ENCODE measurements around the gene INTS7.
"Not testable (repeated sequence)": the region's sequence is repeated elsewhere in the genome, so short reads cannot be mapped to it uniquely, and the experiment has no call there.

INTS7 gene

DNA sequence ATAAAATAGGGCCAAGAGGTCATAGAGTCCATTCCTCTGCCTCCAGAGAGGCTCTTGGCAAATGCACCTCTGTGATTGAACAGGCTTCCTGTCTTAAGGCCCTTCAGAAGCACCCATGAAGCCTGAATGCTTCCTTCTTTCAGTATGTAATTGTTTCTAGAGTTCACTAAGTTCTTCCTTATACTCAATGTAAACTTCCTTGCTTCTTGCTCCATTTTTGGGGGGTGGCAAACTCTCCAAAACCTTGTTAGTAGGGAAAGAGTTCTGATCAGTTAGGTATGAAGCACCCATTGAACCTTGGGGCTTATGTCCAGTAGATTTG lies 102.5 kb downstream of the INTS7 start:
- DNase-seq (ENCODE audit: low read depth) = no peak

DNA sequence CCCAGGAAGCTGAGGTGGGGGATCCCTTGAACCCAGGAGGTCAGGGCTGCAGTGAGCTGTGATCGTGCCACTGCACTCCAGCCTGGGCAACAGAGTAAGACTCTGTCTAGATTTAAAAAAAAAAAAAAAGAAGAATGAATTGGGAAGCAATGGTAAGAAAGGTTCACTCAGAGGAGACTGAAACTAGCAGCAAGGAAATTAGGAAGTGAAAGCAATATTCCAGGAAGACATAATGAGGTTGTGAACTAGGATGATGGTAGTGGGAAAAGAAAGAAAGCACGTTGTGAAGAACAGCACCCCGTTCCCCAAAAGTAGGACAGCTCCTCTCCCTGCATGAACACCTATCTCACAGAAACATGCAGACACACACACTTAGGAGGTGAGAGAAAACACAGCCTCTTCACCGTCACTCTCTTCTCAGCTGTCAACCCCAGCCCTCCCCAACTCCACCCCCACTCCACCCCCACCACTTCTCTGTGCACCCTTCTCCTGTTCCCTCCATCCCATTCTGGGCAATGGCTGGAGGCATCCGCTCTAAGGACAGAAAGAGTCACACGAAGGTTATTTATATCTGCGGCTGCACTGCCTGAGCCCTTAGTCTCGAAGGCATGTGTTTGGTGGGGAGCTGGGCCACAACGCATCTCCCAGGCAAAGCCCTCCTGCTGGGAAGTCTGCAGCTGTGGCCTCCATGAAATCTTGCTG lies 103.0 kb downstream of the INTS7 start:
- DNase-seq (ENCODE audit: low read depth) = no peak

DNA sequence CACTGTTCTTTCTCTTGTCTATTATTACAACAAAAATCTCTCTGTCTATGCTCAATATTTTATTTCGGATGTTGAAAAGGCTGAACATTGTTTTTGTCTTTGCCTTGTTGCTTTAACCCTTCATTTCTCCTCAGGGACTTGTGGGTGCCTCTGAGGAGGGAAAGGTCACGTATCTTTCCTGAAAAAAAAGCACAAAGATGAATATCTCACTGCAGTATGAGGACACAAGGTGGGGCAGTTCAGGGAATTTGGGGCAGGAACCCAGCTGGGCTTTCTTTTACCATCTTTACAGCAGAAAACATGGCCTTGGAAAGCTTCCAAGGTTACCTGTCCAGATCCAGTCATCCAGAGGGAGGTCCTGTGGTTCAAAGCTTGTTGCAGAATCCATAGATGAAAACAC lies 105.7 kb downstream of the INTS7 start:
- no peak for DNase-seq (ENCODE audit: low read depth)

DNA sequence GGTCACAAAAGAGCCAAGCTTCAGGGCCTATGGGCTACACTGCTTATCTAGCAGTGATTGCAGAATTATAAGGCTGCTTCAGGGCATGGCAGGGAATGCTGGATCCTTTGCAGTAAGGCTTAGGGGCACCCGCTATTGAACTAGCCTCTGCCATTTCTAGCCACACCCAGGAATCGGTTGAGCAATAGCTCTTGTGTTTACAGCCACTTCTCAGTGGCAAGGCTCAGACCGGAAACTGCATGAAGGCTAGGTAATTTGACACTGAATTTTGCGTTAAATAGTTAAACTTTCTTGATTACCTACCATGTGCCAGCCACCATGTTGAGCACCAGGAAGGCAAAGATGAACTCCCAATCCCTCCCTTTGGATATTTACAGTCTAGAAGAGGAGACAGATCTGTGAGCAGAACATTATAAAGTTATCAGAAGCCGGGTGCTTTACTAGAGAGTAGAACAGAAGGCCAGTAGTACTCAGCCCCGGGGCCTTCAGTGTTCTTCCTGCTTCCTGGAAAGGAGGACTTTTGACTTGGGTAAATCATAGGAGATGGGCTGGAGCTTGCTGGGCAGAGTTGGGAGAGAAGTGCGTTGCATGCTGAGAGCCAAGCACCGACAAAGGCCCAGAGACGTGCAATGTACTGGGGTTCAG lies 106.2 kb downstream of the INTS7 start:
- DNase-seq (ENCODE audit: low read depth) = peak; percentile 48

DNA sequence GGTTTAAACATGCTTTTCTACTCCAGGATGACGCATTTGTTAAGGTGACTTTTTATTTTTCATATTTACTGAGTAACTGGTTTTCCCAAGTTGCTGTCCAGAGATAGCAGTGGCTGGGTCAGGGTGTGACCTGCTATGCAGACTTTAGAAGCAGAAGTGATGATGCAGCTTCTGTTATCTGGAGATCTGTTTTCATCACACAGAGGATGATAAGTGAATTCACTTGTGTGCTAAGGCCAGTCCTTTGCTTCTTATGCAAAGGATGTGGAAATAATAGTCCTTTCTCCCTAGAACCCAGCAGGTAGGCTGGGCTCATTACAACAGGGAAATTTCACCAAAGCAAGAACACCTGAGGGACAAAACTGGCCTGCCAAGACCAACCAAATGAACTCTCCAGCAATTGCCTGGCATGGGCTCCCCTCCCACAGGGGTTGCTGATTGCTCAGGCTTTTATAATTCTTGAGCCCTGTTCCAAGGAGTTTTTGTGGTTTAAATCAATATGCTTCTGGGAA lies 107.0 kb downstream of the INTS7 start:
- DNase-seq (ENCODE audit: low read depth) = no peak

DNA sequence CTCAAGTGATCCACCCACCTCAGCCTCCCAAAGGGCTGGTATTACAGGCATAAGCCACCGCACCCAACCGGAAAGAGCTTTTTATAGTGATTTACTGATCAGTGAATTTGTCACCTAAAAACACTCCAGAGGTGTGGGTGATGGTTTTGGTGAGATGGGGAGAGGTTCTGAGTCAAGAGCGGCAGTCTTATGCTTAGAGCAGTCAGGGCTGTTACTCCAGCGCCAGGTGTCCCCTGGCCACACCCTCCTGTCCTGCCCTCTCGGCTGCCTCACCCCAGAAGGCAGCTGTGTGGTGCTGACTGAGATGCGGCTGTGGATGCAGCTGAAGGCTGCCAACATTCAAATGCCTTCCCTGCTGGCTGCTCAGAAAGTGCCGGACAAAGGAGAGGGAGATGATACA lies 110.3 kb downstream of the INTS7 start:
- no peak for DNase-seq (ENCODE audit: low read depth)

DNA sequence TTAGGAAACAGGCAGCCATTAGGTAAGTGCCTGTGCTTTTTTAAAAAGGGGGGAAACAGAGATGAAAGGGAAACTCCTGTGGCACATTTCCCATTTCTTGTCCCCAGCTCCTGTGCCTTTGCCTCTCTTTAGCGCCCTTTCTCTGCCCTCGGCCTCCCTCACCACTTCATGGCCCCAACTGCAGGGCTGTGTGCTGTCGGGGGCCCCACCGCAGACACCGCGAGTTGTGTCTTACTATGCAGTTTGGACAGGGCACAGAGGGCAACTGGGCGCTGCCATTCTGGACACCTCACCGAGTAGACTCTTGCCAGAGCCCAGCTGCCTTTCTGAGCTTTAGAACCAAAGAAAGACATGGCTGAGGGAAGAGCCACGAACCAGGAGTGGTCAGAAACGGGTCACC lies 111.1 kb downstream of the INTS7 start:
- DNase-seq (ENCODE audit: low read depth) = no peak

DNA sequence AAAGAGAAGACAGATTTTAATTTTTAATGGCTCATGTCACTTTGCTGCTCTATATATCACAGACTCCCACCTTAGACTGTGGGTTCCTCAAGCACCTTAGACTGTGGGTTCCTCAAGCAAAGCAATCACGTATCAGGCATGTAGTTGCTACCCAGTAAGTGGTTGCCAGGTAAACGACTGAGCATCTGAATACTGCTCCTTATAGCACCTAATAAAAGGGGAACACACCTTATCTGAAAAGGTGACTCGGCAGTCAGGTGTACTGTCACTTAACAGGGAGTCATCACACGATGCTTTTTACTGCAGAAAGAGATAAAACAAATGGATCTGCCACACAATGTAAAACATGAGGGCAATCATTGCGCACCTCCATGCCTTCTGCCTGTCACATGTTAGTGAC lies 112.3 kb downstream of the INTS7 start:
- no peak for DNase-seq (ENCODE audit: low read depth)

DNA sequence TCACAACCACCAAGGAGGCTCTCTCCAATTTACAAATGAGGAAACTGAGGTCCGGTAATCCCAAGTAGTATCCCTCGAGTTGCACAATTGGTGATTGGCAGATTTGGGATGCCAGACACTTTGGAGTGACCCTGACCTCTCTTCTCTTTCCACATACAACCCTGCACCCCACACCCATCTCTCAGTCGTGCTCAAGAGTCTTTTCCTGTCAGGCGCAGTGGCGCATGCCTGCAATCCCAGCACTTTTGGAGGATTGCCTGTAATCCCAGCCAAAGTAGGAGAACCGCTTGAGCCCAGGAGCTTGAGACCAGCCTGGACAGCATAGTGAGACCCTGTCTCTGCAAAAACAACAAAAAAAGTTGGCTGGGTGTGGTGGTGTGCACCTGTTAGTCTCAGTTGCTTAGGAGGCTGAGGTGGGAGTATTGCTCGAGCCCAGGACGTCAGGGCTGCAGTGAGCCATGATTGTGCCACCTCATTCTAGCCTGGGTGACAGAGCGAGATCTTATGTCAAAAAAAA lies 113.7 kb downstream of the INTS7 start:
- DNase-seq (ENCODE audit: low read depth) = no peak

DNA sequence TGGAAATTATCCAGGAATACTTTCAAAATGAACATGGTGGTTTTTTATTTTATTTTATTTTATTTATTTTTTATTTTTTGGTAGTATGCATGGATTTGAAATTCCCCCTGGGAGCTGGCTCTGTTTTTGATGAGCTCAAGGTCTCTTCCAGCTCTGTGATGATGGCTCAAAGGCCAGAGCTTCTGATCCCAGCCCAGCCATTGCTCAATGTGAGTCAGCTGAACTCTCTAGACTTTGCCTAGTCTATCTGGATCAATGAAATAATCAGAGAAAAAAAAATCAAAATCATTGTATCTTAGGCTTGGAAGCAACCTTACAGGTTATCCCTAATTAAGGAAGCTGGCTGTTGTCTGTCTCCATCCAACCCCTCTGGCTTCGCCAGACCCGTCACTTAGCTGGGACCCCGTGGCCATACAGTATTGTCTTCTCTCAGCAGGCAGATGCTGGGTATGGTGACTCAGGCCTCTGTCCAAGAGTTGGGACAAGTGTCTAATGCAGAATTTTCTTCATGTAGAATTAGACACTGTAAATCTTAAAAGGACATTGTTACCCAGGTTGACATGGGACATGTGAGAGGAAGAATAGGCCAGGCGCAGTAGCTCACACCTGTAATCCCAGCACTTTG lies 114.6 kb downstream of the INTS7 start:
- DNase-seq (ENCODE audit: low read depth) = no peak

DNA sequence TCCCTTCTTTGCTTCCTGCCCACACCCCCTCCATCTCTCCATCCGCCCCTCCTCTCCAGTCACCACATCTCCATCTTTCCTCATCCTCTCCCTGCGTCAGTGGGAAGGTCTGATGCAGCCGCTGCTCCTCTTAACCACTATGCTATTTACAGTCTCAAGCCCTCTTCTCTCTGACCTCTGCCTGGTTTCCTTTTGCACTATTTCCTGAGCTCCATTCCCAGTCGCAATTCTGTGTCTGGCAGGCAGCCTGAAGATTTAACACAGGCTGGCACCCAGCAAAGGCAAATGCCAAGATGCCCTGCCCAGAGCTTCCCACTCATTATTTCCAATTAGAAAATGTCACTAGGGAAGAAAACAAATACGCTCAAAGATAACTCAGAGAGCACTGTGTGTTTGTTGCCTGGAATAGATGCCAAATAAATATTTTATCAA lies 115.2 kb downstream of the INTS7 start:
- DNase-seq (ENCODE audit: low read depth) = no peak

DNA sequence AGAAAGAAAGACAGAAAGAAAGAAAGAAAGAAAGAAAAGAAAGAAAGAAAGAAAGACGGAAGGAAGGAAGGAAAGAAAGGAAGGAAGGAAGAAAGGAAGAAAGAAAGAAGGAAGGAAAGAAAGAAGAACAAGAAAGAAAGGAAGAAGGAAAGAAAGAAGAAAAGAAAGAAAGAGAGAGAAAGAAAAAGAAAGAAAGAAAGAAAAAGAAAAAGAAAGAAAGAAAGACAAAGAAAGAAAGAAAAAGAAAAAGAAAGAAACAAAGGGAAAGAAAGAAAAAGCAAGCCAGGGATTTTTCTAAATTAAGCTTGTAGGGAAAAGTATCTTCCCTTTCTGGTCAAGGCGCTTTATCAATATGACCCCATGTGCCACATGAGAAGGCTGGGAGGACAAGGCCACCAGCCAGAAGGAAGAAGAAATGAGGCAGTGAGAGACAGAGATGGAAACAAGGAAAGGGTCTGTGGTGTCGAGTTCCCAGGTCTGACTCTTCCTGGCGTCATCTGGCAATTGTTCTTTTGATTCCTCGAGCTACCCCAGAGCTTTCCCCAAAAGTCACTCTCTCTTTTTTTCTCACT lies 116.4 kb downstream of the INTS7 start:
- DNase-seq (ENCODE audit: low read depth) = no peak

DNA sequence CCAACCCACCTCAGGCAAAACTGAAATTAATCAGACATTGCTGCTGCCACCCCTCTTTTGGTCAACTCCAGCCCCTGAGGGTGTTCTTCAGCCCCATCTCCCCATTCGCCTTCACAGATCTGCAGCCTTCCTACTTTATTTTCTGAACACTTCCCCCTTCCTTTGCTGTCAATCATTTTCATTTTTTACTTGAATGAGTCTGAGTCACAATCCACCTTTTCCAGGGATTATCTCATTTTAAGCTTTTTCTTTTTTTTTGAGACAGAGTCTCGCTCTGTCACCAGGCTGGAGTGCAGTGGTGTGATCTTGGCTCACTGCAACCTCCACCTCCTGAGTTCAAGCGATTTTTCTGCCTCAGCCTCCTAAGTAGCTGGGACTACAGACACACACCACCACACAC lies 118.9 kb downstream of the INTS7 start:
- not testable (repeated sequence) for DNase-seq (ENCODE audit: low read depth)

DNA sequence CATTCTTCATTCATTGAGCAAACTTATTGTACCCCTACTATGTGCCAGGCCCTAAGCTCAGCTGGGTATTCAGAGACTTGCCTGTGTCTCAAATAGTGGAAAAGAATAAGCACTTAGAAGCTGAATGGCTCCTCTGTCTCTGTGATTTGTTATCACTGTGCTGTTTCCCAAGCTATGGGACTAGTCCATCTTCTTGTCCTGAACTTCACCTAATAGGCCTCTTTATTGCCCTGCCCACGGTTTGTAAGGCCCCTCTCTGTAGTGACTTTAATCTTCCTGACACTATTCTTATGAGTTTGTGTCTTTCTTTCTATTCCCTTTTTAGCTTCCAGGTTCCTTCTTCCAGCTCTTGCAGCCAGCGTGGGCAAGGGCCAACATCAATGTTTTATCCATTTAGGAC lies 119.4 kb downstream of the INTS7 start:
- no peak for DNase-seq (ENCODE audit: low read depth)

DNA sequence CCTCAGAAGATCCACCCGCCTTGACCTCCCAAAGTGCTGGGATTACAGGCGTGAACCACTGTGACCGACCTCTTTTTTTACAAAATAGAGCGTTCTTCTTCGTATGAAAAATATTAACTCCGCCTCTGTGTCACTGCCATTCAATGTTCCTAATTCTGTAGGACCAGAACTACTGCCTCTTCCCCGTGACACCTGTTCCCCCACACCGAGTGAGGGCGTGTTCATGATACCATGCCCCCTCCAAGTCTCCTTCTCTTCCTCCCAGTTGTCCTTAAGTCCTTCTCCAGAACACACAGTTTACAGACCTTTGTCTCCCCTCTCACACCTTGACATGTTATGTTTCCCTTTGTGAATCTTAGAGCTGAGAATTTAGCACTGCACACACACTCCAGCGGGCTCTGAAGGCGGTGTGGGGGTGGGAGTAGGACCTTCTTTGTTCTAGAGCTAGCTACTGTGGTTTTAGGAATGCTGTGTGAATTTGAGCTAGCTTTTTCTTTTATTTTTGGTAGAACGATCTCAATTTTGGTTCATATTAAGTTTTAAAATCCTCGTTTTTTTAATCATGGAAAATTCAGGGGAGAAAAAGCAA lies 122.4 kb downstream of the INTS7 start:
- DNase-seq (ENCODE audit: low read depth) = no peak

DNA sequence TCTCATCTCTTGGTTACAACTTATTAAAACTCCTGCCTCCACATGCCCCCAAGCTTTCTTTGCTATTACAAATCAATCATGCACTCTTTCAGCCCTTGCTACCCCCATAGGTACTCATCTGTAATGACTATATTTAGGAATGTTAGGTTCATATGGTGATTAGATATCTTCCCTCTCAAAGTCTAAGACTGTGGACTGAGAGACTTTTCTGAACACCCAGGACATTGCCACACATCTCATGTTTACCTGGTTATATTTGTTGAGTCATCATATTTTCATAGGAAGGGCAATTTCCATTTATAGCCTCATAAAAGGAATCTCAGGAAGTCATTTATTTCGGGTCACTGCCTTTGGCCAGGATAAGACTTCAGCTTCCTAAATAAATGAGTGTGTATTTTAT lies 123.3 kb downstream of the INTS7 start:
- DNase-seq (ENCODE audit: low read depth) = no peak

DNA sequence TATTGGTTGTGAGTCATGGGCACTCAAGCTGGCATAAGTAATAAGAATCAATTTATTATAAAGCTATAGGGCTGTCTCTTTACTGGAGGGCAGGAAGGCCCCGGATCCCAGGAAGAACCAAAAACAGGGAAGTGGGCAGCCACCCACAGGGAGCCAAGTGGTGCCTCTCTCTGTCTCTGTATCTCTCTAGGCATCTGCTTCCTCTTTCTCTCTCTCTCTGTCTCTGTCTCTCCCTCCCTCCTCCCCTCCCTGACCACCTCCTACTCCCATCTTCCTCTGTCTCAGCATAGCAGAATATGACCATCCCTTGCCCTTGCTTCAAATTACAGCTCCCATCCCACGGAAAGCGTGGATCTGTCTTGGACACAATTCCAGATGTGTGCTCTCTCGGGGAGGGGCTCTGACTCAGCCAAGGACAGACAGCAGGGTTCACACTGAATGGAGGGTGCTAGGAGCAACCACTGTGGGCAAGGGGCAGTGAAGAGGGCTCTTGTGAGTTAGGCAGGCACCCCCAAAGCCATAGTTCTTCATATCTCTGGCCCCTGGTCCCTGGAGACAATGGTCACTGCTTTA lies 124.4 kb downstream of the INTS7 start:
- DNase-seq (ENCODE audit: low read depth) = no peak

DNA sequence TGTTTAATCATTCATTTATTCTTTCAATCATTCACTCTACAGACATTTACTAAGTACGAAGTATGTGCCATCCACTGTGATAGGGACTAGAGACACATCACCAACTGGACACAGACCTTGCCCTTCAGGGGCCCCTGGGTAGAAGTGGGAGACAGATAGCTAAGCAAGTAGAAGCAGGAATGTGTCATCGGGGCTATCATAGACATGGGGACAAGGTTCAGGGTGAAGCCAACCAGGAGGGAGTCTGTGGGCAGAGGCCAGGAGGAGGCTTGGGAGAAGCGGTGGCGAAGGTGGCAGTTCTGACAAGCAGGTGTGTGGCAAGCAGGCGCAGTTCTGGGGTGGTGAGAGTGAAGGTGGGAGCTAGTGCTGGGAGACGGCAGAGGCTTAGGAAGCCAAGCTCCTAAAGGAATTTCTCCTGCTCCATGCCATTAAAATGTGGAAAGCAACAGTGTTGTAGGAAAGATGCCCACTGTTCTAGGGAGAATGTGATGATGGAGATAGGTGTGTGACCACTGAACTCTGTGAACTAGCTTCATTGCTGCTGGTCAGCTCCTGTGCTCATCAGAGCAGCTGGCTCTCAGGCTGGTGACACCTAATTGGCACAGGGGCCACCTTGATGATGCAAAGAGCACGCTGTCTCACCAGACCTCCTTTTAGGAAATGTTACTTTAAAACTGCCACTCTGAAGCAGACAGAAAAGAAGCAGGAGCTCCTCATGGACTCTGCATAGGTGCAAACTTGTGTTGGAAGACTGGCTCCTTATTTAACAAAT lies 125.1 kb downstream of the INTS7 start:
- no peak for DNase-seq (ENCODE audit: low read depth)

DNA sequence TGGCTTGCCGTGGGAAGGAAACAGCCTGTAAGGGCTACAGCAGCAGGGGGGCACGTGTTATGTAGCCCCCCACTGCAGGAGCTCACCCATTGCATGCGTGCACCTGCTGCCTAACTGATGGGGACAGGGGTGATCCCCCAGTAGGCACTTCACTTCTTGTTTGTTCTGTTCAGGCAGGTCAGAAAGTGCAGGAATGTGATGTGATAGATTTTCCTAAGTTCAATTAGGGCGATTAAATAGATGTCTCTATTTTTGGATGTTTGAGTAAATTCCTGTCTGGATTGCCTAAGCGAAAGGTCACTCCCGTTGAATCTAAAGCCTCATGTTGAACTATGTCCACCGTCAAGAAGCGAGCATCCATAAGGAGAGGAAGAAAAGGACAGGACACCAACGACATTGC lies 126.0 kb downstream of the INTS7 start:
- DNase-seq (ENCODE audit: low read depth) = no peak

DNA sequence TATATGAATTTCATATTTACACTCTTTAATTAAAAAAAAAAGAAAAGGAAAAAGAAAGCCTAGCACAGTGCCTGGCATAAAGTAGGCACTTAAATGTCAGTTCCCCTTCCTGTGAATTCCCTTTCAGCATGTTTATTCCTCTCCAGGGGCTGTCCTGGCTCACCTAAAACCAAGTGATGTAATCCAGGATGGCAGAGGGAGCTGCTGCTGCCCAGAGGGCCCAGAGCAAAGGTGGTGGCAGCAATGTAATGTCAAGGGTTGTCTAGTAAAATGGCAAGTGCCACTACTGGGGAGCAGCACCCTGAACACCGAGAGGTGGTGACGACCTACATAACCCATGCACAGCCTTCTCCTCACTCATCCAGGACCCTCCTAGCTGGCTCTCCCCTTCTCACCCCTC lies 126.4 kb downstream of the INTS7 start:
- DNase-seq (ENCODE audit: low read depth) = no peak

DNA sequence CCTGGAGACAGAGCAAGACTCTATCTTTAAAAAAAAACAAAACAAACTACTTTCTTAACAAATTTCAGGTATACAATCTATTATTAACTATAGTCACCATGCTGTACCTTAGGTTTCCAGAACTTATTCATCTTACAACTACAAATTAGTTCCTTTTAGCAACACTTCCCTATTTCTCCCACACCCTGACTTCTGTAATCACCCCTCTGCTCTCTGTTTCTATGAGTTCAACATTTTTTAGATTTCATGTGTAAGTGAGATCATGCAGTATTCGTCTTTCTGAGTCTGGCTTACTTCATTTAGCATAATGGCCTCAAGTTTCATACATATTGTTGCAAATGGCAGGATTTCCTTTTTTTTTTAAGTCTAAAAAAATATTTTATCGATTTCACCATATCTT lies 126.9 kb downstream of the INTS7 start:
- no peak for DNase-seq (ENCODE audit: low read depth)
